Osteocyte (in vitro differentiated cells): ENCODE measurements around the gene SHC1. TPM values are rescaled to one million over a fixed set of nuclear protein-coding genes. Genes with fewer than 3 reads are reported as not detected.
"Not testable (repeated sequence)": the region's sequence is repeated elsewhere in the genome, so short reads cannot be mapped to it uniquely, and the experiment has no call there.

Experiments used
- DNase-seq: peaks from one replicate; pipeline ENCODE4 v3.0.0; 2021; ENCODE audit warnings: mixed read lengths; ENCODE audit not compliant: unreplicated experiment; ENCODE audit errors: extremely low spot score
- H3K27ac Mint-ChIP-seq: one replicate; pipeline ENCODE4 v1.8.0; 2021; ENCODE audit warnings: mild to moderate bottlenecking, mixed read lengths; ENCODE audit not compliant: unreplicated experiment
- H3K27me3 Mint-ChIP-seq: one replicate; pipeline ENCODE4 v1.8.0; 2021; ENCODE audit warnings: mixed read lengths; ENCODE audit not compliant: unreplicated experiment
- H3K36me3 Mint-ChIP-seq: one replicate; pipeline ENCODE4 v1.8.0; 2021; ENCODE audit warnings: mixed read lengths; ENCODE audit not compliant: unreplicated experiment
- H3K4me1 Mint-ChIP-seq: one replicate; pipeline ENCODE4 v1.8.0; 2021; ENCODE audit warnings: mixed read lengths; ENCODE audit not compliant: unreplicated experiment
- H3K4me3 Mint-ChIP-seq: one replicate; pipeline ENCODE4 v1.8.0; 2021; ENCODE audit warnings: mild to moderate bottlenecking, moderate library complexity, mixed read lengths; ENCODE audit not compliant: unreplicated experiment
- H3K9me3 Mint-ChIP-seq: one replicate; pipeline ENCODE4 v1.8.0; 2021; ENCODE audit warnings: mixed read lengths; ENCODE audit not compliant: unreplicated experiment
- total RNA-seq: library from RNA; stranded (reverse); gene quantifications from 2 replicates; pipeline ENCODE4 v1.2.1, GENCODE V29; 2021
- TF ChIP-seq, protein P1 (sequence below): fragments of 200-600 bp; sonication (generic); IDR thresholded peaks from 2 replicates; pipeline ENCODE4 v1.5.0; 2021; ENCODE audit warnings: antibody characterized with exemption, mild to moderate bottlenecking, moderate library complexity

SHC1 gene
- total RNA-seq, 1 donor from 2014 or later = 239 TPM

- Mint-ChIP-seq H3K27me3 (no peaks in the 10 kb centered on the region), H3K4me1 (peaks cover 11% of the 10 kb centered on the region), H3K9me3 (no peaks in the 10 kb centered on the region), H3K4me3 (no peak overlapping the region), H3K27ac (no peak overlapping the region), H3K36me3 (peaks cover 4% of the 10 kb centered on the region)
- DNase-seq = no peak
- TF ChIP-seq, protein P1, sequence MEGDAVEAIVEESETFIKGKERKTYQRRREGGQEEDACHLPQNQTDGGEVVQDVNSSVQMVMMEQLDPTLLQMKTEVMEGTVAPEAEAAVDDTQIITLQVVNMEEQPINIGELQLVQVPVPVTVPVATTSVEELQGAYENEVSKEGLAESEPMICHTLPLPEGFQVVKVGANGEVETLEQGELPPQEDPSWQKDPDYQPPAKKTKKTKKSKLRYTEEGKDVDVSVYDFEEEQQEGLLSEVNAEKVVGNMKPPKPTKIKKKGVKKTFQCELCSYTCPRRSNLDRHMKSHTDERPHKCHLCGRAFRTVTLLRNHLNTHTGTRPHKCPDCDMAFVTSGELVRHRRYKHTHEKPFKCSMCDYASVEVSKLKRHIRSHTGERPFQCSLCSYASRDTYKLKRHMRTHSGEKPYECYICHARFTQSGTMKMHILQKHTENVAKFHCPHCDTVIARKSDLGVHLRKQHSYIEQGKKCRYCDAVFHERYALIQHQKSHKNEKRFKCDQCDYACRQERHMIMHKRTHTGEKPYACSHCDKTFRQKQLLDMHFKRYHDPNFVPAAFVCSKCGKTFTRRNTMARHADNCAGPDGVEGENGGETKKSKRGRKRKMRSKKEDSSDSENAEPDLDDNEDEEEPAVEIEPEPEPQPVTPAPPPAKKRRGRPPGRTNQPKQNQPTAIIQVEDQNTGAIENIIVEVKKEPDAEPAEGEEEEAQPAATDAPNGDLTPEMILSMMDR = no peak
These were observed 17.8 kb upstream of the SHC1 start for GRCh38 chr1:154988058-154988954.

- Mint-ChIP-seq H3K9me3 (no peaks in the 10 kb centered on the region), H3K4me1 (peaks cover 6% of the 10 kb centered on the region), H3K27ac (no peak overlapping the region), H3K4me3 (no peak overlapping the region), H3K27me3 (no peaks in the 10 kb centered on the region), H3K36me3 (peaks cover 4% of the 10 kb centered on the region)
- DNase-seq = no peak
- TF ChIP-seq, protein P1 = no peak
These were observed 16.8 kb upstream of the SHC1 start for GRCh38 chr1:154987326-154987725.

DNA sequence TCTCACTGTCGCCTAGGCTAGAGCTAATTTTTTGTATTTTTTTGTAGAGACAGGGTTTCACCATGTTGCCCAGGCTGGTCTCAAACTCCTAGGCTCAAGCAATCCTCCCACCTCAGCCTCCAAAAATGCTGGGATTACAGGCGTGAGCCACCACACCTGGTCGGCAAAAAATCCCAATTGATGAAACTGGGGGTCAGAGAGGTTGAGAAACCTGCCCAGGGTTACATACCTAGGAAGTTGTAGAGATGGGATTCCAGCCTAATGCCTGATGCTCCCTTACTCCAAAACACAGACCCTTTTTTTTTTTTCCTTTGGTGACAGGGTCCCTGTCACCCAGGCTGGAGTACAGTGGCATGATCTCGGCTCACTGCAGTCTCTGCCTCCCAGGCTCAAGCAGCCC is 16.2 kb upstream of the SHC1 start:
- not testable (repeated sequence) for H3K4me1 Mint-ChIP-seq, H3K27me3 Mint-ChIP-seq, H3K9me3 Mint-ChIP-seq, H3K4me3 Mint-ChIP-seq, H3K27ac Mint-ChIP-seq, DNase-seq, H3K36me3 Mint-ChIP-seq

DNA sequence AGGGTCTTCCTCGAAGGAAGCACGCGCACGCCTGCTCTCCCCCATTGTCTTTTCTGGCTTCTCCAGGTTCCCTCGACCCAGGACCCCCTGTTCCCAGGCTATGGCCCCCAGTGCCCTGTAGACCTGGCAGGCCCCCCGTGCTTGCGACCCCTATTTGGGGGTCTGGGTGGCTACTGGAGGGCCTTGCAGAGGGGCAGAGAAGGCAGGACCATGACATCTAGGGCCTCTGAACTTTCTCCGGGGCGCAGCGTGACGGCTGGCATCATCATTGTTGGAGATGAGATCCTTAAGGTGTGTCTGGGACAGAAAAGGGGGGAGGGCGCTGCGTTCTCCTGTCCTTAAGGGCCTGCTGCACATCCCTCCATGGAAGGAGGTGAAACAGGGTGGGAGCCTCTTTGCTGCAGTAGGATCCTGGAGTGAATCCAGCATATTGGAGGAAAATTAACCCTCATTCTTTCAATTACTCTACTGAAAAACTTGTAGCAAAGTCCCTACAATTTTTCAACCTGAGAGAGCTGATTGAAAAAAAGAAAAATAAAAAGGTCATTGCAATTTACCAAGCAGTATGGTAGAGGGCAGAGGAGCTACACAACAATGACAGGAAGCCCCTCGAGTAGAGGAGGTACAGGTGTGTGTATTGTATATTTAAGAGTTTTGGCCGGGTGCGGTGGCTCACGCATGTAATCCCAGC is 13.4 kb upstream of the SHC1 start:
- Mint-ChIP-seq H3K4me3 (no peak overlapping the region), H3K9me3 (no peaks in the 10 kb centered on the region), H3K36me3 (peaks cover 5% of the 10 kb centered on the region), H3K27ac (no peak overlapping the region), H3K27me3 (no peaks in the 10 kb centered on the region), H3K4me1 (peaks cover 6% of the 10 kb centered on the region)
- DNase-seq = no peak
- TF ChIP-seq, protein P1 = no peak

- peak; percentile 97 for DNase-seq
These were observed 12.5 kb upstream of the SHC1 start, which contains the start of gene FLAD1 for GRCh38 chr1:154982897-154983648. Gene FLAD1 (plus strand): TSS chr1:154983344. CDS start chr1:154983695, 351 bp downstream.

More at GRCh38 chr1:154982897-154983648, 12.5 kb upstream of the SHC1 start, which contains the start of gene FLAD1:
- H3K27ac Mint-ChIP-seq = no peak within 1 kb of the TSS
- H3K27me3 Mint-ChIP-seq = no peaks in the 10 kb centered on the region
- H3K9me3 Mint-ChIP-seq = no peaks in the 10 kb centered on the region
- TF ChIP-seq, protein P1 = no peak
- peaks cover 2% of the 10 kb centered on the region for H3K36me3 Mint-ChIP-seq
- peaks cover 6% of the 10 kb centered on the region for H3K4me1 Mint-ChIP-seq
- H3K4me3 Mint-ChIP-seq = no peak within 1 kb of the TSS
